Mesangial cell (primary cell): ENCODE data around the gene SPDYE8. TPM values are rescaled to one million over a fixed set of nuclear protein-coding genes. Genes with fewer than 3 reads are reported as not detected.

Experiments used
- total RNA-seq: library from RNA; depleted of rRNA; stranded (reverse); fragments of >200 nt; gene quantifications from 2 replicates; pipeline ENCODE4 v1.2.3, GENCODE V29; 2015

The SPDYE8 gene, protein sequence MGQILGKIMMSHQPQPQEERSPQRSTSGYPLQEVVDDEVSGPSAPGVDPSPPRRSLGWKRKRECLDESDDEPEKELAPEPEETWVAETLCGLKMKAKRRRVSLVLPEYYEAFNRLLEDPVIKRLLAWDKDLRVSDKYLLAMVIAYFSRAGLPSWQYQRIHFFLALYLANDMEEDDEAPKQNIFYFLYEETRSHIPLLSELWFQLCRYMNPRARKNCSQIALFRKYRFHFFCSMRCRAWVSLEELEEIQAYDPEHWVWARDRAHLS
- total RNA-seq = not detected in 2 replicates

GRCh38 chr7:73029666-73030065, at the start of gene SPDYE8:
SPDYE8 (minus strand) TSS chr7:73029766; CDS start chr7:73027966, 1,800 bp downstream.

DNA sequence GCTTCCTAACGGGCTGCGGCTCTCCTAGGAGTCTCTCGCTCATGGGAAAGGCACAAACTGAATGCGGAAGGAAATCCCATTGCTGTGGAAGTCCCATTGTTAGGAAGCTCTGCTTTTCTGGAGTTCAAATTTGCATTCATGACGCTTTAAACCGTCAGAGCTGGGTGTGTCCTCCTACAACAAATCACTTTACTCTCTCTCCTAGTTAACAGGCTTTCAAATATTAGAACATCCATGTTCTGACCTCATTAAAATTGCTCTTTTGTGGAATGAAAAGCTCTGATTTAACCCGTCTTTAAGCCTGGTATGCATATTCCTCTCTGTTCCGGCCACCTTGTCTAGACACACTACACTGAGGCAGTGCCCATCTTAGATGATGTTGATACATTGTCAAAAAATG, 28.2 kb upstream of the SPDYE8 start, which contains the start of gene SPDYE11:
SPDYE11 (minus strand) TSS at position 101 of the 400 bp plus-strand sequence. CDS start 1,800 bp downstream, outside the sequence.

Other genes with a start within 250 kb of the SPDYE8 start
- gene TYW1B, start 201.6 kb downstream of the SPDYE8 start, total RNA-seq = 0.76 and 0.98 TPM in 2 replicates
- gene POM121, start 104.7 kb downstream of the SPDYE8 start, total RNA-seq = 15.1 and 15.5 TPM in 2 replicates
- 0.13 and 0.16 TPM in 2 replicates for gene TRIM74, start 60.3 kb downstream of the SPDYE8 start, total RNA-seq
- not detected in 2 replicates for gene SPDYE11, start 28.1 kb upstream of the SPDYE8 start, total RNA-seq
- not detected in 2 replicates for gene SPDYE9, start 56.3 kb upstream of the SPDYE8 start, total RNA-seq